IPS-NIHi11 (cell line): ENCODE results near the gene UBTD2.
A peak's percentile ranks its signal among the peaks of the same experiment; 100 is the strongest.

ENCODE experiments used
- DNase-seq: peaks from one replicate; pipeline ENCODE4 v3.0.0; 2012; ENCODE audit warnings: mixed read lengths, low spot score

The UBTD2 gene

DNA sequence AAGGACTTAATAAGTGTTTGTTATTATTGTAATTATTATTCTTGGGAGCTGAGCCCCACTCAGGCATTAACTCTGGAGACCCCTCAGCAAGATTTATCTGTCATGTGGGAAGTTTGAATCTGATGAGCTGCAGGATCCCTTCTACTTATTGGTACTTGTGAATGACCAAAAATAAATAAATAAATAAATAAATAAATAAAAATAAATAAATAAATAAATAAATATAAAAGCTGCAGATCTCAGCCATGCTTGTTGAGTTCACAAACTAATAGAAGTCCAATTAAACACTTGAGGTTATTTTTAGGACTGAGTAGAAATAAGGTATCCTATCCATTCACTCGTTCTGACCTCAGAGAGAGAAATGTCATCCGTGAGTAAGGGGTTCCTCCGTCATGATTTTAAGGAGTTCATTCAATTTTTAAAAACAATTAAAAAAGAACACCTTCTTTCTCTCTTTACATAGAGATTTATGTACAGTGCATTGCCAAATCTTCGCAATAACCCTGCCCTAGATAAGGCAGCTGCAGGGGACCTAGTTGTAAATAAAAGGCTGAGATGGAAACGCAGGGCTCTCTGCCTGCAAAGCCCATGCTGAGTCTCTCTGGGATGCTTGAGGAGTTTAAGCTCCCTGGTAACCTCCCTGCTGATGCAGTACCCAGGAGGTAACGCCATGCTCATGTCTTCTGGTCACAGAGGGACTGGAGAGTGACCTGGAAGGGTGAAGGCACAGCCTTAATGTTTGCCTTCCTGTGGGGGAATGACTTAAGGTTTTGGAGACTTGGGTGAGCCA is 88.4 kb downstream of the UBTD2 start:
- DNase-seq, result no peak

DNA sequence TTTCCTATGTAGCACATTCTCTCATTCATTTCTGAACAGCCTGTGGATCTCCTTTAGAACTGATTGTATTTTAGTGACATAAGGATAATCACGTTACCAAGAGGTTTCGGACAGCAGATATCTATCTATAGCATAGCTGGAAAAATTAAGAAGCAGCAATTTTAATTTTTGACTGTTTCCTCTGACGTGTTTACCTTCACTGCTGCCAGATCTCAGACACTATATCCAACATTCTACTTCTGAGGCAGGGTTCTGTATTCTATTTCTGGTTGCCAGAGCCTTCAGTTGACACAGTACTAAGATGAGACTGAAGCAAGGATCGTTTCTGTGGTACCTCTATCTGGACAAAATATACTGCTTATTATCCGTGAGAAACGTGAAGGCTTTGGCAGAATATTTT is 89.7 kb downstream of the UBTD2 start, which contains the start of gene EFCAB9:
Gene EFCAB9, plus strand, starts transcription at position 301 of the 400 bp plus-strand sequence. Its CDS starts 1 bp downstream, at position 302.
- no peak for DNase-seq

DNA sequence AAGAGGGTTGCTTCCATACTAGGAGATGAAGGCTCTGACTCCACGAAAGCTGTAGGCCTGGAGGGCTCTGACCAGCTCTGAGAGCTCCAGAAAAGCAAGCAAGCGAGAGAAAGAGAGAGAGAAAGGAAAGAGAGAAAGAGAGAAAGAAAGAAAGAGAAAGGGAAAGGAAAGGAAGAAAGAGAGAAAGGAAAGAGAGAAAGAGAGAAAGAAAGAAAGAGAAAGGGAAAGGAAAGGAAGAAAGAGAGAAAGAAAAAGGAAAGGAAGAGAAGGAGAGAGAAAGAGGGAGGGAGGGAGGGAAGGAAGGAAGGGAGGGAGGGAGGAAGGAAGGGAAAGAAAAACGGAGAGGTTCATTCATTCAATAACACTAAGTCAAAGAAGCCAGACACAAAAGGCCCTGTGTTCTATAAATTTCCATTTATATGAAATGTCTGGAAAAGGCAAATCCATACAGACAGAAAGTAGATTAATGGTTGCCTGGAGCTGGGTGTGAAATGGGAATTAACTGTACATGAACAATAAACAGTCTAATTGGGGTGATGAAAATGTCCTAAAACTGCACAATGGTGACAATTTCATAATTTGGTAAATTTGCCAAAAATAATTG is 93.8 kb downstream of the UBTD2 start:
- DNase-seq, result no peak

DNA sequence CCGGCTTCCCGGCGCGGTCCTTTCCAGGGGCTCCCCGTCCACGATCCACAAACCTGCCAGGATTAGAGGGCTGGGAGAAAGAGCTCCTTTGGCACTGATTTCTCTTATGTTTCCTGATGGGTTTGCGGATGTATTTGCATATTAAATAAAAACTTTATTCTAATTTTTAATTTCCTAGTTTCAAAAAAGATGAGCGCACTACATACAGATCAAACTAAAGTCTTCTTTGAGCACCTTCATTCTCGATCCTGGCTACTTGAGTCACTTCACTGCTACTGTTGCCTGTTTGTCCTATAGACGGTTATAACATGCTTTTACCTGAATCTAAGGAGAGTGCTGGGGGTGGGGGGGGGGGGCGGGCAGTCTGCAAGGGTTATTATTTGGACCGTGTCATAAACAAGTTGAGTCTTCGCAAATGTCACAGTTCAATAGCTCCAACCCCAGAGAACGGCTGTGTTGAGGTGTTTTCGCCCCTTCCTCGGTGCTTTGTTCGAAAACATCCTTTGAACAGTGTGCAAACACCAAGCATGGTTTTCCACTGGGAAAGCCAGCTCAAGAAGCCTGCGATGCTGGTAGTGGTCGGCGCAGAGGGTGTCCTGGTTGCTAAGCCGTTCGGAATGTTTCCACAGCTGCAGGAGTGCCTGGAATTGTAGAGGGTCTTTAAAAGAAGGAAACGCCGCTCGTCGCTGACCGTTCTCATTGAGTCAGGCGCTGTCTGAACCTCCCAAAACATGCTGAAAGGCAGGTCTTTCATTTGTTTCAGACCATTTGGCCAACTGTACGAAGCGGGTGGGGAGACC is 94.5 kb downstream of the UBTD2 start:
- peak; percentile 40 for DNase-seq

DNA sequence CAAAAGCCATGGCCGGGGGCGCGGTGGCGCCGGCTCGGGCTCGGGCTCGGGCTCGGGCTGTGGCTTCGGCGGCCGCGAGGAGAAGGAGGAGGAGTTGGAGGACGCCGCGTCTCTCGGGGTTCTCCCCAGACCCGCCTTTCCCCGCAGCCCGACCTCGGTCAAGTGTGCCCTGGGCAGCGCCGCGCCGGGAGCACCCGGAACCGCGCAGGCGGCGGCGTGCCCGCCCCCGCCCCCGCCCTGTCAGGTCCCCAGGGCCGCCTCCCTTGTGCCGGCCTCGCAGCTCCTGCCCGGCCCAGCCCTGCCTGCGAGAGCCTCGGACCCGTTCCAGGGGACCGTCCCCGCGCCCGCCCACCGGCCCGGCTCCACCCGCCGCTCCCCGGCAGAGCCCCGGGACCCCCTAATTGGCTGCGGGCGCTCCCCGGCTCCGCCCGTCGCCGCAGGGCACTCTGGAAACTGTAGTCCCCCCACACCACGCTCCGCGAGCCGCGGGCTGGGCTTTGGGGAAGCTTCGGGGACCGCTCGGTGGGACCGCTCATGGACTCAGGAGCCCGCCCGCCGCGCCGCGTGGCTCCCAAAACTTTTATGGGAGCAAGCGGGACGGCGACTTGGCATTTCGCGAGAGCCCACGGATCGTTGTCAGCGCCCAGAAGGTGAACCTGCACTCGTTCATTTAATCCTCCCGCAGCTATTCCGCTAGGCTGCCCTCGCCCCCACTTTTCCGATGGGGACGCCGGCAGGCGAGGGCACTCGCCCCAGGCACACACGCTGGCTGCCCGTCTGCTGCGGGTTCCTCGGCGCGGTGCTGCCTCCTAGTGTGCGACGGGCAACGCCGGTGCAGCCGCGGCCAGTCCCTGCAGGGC is 95.3 kb downstream of the UBTD2 start, which contains the start of gene STK10:
Gene STK10, minus strand, starts transcription at position 192 of the 860 bp plus-strand sequence. Its CDS starts 182 bp downstream, at position 10.
- DNase-seq, result peak; percentile 97

DNA sequence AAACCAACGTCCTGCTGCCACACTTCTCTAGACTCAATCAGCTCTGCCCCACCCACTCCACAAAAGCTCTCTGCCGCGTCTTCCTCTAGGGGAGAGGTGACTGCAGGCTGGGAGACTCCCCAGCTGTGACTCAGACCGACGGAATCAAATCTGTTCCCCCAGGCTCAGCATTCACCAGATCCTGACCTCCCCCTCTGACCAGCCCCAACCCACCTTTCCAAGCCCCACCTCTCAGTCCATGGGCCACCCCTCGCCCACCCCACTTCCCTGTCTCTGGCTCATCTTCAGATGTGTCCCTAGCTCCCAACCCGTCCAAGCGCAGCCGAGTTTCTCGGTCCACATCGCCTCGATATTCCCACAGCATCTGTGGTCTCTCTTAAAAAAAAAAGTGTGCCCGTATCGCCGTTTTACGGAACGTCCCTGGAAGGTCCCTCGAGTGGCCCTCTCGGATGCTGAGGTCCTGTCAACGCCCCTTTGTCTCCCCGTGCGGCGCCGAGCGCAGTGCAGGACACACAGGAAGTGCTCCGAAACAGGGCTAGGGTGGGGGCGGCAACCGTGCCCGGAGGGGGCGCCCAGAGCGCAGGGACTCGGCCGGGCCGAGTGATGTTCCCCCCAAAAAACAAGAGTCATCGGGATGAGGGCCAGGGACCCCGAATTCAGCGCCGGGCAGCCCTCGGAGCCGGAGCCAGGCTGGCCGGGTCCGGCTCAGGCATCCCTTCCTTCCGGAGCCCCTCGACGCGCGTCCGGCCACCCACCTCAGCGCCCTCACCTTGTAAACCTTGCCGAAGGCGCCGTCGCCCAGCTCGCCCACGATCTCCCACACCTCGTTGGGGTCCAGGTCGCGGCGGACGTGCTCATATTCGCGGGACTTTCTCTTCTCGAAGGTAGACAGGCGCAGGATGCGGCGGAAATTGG is 96.2 kb downstream of the UBTD2 start:
- DNase-seq, result no peak

DNA sequence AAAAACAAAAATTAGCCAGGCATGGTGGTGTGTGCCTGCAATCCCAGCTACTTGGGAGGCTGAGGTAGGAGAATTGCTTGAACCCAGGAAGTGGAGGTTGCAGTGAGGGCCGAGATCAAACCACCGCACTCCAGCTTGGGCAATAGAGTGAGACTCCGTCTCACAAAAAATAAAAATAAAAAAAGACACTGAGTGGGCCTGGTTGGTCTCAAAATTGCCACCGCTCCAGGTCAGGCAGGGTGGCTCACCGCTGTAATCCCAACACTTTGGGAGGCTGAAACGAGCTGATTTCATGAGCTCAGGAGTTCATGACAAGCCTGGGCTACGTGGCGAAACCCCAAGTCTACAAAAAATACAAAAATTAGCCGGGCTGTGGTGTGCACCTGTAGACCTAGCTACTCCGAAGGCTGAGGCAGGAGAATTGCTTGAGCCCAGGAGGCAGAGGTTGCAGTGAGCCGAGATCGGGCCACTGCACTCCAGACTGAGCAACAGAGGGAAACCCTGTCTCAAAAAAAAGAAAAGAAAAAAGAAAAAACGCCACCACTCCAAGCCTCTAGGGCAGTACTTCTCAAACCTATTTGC is 97.4 kb downstream of the UBTD2 start:
- no peak for DNase-seq

DNA sequence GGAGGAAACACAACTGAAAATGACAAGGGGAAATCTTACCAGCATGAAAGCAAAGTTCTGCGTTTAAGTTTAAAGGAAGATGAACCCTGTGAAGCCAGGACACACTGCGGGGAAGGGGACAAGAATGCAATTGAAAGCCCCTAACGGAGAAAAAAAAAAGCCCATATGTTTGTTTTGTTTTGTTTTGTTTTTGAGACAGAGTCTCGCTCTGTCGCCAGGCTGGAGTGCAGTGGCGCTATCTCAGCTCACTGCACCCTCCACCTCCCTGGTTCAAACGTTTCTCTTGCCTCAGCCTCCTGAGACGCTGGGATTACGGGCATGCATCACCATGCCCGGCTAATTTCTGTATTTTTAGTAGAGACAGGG is 98.5 kb downstream of the UBTD2 start:
- DNase-seq, result no peak

DNA sequence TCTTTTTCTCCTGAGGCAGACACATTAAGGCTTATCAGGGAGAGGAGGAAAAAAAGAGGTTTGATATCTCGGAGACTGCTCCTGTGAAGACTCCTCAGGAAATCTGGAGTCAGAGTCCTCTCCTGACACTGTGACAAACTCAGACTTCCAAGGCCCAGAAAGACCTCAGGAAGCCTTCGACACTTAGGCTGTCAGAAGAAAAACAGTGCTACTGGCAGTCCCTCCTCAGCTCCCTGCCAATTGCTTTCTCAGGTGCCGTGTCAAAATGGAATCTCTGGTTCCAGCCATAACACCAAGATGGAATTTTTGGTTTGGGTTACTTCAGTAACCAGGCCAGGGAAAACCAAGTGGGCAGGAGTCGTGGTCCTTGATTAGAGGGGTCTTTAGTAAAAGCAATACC is 99.7 kb downstream of the UBTD2 start:
- no peak for DNase-seq

DNA sequence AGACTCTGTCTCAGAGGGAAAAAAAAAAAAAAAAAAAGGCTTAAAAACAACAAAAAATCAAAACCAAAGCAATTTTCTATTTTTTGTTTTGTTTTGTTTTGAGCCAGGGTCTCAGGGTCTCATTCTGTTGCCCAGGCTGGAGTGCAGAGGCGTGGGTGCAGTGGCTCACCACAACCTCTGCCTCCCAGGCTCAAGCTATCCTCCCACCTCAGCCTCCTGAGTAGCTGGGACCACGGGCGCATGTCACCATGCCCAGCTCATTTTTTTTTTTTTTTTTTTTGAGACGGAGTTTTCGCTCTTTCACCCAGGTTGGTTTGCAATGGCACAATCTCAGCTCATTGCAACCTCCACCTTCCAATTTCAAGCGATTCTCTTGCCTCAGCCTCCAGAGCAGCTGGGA is 101.3 kb downstream of the UBTD2 start:
- DNase-seq, result no peak

DNA sequence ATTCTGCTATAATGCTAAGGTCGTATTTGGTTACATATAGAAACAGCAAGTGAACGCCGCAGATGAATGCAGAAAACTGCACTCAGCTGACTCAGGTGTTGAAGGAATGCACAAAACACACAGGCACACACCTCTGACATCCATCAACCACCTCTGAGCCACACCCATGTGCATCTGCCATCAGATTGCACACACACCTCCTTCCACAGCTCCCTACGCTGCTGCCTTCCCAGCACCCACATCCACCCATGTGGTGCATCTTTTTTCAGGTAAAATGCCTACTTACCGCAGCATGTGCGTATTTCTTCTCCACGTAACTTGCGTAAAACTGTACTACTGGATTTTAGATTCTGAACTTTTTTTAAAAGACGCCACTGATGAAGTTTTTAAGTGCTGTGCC is 102.6 kb downstream of the UBTD2 start:
- DNase-seq, result no peak

DNA sequence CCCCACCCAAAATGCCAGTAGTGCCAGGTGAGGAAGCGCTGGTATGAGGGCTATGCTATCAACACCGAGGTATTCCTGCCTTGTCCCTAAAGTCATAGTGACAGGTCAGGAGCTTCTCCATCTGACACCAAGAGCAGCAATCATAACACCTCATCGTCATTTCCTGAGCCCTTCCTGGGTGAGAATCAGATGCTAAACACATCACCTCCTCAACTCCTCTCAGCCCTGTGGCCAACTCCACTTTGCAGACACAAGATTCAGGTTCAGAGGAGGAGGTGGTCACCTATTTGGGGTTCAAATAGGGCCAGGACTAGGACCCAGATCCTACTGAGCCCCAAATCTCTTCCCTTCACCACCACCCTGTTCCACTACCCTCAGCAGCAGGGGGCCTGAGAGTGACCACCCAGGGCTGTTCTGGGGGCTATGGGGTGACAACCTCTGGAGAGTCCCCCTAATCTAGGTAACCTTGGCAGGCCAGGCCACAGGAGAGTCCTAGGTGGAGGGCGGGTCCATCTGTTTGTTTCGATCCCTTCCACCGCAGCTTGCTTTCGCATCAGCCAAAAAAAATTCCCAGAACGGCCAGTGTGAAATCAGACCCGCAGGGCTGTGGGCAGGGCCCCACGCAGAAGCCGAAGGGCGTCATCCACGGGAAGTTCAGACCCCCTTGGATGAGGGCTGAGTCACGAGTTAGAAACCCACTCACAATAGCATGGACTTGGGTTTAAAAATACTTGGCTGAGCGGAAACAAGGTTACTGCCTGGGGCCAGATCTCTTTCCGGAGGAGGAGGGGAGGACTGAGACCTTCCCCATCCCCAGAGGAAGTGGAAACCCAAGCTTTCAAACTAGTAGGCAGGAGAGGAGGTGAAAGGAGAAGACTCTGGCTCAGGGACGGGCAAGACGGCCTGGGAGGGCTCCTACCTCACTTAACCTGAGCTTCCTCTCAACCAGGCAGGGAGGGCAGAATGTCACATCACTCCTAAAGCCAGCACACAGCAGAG is 104.3 kb downstream of the UBTD2 start:
- no peak for DNase-seq

DNA sequence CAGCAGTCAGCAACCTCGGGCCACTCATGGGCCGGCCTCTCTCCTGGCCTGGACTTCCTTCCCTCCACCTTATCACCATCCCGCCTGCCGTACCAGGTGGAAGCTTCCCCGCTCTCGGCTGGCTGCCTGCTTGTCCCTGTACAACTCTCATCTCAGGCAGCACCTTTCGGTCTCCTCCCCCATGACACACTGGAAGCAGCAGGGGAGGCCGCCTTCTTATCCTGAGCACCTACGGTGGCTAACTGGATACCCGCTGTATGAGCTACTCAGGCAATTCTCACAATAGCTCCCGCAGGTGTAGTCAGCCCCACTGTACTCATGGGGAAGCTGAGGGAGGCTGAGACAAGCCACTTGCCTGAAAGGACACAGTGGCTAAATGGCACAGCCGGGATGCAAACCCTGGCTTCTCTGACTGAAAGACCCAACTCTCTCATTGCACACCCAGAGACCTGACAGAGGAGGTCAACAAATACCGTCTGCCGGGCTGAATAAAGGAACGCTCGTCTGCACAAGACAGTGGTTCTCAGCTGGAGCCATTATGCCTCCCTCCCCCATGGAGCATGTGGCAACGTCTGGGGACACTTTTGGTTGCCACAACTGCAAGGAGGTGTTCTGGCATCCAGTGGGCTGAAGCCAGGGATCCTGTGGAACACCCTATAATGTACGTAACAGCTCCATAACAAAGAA is 105.1 kb downstream of the UBTD2 start:
- no peak for DNase-seq

DNA sequence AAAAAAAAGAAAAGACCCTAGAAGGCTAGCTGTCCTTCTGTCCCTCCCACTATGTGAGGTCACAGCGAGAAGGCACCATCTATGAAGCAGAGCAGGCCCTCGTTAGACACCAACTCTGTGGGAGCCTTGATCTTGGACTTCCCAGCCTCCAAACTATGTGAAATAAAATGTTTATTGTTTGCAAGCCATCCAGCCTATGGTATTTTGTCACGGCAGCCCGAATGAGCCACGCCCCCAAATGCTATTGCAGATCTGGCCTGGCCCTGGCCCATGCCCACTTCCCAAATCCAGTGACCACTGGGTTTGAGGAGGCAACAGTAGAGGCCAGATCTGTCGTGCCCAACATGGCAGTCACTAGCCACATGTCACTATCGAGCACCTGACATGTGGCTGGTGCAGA is 106.4 kb downstream of the UBTD2 start:
- DNase-seq, result no peak

DNA sequence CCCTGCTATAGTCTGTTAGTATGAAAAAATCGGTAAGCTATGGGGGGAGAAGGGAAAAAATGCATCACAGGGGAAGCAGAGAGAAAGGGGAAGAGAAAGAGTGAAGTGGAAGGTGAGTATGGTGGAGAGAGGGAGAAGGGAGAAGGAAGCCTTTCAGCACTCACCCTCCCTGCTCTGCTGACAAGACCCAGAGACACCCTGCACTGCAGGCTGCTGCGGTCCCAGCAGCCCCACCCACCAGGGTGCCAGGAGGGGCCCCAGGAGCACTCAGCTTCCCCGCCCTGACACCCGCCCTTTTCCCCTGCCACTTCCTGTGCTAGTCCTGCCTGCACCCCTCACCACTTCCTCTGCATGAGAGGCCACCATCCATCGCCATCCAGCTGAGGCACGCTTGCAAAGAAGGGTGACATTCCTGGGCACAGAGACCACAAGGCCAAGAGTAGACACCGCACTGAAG is 108.3 kb downstream of the UBTD2 start:
- DNase-seq, result no peak

DNA sequence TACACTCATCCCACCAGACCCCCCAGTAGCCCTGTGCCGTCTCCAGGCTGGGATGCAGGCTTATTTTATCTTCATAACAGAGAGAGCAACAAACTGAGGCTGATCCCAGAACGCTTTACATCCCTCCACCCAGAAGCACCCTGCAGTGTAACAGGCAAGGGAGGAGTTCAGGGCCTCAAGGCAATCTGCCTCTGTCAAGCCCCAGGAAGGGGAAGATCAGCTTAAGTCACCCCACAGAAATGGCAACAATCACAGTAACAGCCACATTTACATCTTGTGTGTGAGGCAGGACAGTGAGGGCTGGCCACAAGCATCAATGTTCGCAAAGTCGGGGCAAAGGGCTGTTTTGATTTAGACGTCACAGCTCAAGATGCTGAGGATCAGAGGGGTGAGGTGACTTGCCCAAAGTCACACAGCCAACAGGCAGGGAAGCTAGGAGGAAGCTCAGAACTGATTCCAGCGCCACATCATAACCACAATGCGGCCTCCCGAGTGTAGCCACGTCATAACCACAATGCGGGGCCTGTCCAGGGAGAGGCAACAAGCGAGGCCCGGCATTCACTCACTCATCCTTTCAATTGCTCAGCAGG is 109.9 kb downstream of the UBTD2 start:
- DNase-seq, result no peak

DNA sequence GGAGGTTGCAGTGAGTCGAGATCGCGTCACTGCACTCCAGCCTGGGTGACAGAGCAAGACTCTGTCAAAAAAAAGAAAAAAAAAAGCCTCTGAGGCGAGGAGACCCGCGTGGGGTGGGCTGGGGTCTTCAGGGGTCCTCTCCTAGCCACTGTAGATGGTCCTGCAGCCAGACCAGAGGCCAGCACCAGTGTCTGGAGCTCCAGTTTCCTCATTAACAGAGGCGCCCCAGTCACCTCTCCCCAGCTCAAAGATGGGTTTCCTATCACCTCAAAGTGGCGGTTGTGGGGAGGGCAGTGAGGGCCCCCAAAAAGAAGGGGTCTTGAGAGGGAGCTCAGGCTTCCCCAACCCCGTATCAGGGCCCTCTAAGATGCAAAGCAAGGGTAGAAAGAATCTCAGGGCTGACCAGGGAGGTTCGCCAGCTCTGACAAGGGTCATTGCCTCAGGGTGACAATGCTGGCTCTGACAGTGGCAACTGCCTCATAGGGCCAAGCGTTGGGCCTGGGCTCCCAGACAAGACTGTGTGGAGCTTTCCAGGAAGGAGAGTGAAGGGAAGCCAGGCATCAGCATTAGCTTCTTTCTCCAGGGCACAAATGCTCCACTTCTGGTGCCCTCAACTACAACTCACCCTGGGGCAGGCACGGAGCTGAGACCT is 110.5 kb downstream of the UBTD2 start:
- DNase-seq, result no peak

DNA sequence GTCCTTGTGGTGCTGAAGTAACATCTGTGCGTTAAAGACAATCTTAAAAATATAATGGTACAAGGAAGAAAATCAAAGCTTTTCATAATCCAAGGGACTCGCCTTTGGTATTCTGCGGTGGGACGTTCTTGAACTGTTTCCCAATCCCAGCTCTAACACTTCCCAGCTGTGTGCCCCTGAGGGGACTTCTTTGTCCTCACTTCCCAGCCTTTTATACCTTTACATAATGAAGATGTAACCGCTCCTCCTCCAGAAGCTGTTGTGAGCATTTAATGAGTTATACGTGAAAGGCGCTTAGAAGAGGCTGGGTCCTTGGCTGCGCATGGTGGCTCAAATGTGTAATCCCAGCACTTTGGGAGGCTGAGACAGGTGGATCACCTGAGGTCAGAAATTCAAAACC is 112.4 kb downstream of the UBTD2 start:
- no peak for DNase-seq
